SU-DHL-6 (cell line): ENCODE results near the gene EP300.

ENCODE experiments used
- CTCF ChIP-seq: fragments of 200-600 bp; sonication (generic); IDR thresholded peaks from one replicate; pipeline ENCODE4 v1.5.1; 2017; ENCODE audit warnings: antibody characterized with exemption, mild to moderate bottlenecking, low read length, moderate library complexity; ENCODE audit not compliant: insufficient read depth, poor library complexity, severe bottlenecking
- EZH2phosphoT487 ChIP-seq: fragments of 200-600 bp; sonication (generic), shearing (Covaris generic); conservative IDR thresholded peaks from 2 replicates; pipeline ENCODE4 v1.6.1; 2018; ENCODE audit warnings: mild to moderate bottlenecking, antibody characterized with exemption, low read length, moderate library complexity, mixed read lengths

- TF ChIP-seq CTCF (no peak), EZH2phosphoT487 (no peak)
Observed at GRCh38 chr22:41198027-41198580, 105.7 kb downstream of the EP300 start.
